Endothelial cell (in vitro differentiated cells): ENCODE measurements around the gene SIRT2. TPM values are rescaled to one million over a fixed set of nuclear protein-coding genes. Genes with fewer than 3 reads are reported as not detected.
A peak's percentile ranks its signal among the peaks of the same experiment; 100 is the strongest.
"Not testable (repeated sequence)": the region's sequence is repeated elsewhere in the genome, so short reads cannot be mapped to it uniquely, and the experiment has no call there.

Source experiments
- DNase-seq: peaks from one replicate; pipeline ENCODE4 v3.0.0; 2021; ENCODE audit warnings: low spot score
- H3K27ac Mint-ChIP-seq: one replicate; pipeline ENCODE4 v1.8.0; 2021; ENCODE audit warnings: mixed read lengths, inconsistent platforms; ENCODE audit not compliant: unreplicated experiment
- H3K27me3 Mint-ChIP-seq: one replicate; pipeline ENCODE4 v1.8.0; 2021; ENCODE audit warnings: mild to moderate bottlenecking, moderate library complexity, mixed read lengths, inconsistent platforms; ENCODE audit not compliant: unreplicated experiment
- H3K36me3 Mint-ChIP-seq: one replicate; pipeline ENCODE4 v1.8.0; 2021; ENCODE audit warnings: mild to moderate bottlenecking, low read depth, mixed read lengths, inconsistent platforms; ENCODE audit not compliant: unreplicated experiment
- H3K4me1 Mint-ChIP-seq: one replicate; pipeline ENCODE4 v1.8.0; 2021; ENCODE audit warnings: mild to moderate bottlenecking, mixed read lengths, inconsistent platforms; ENCODE audit not compliant: unreplicated experiment
- H3K4me3 Mint-ChIP-seq: one replicate; pipeline ENCODE4 v1.8.0; 2021; ENCODE audit warnings: mild to moderate bottlenecking, mixed read lengths, inconsistent platforms; ENCODE audit not compliant: unreplicated experiment
- H3K9me3 Mint-ChIP-seq: one replicate; pipeline ENCODE4 v1.8.0; 2021; ENCODE audit warnings: mixed read lengths, inconsistent platforms; ENCODE audit not compliant: unreplicated experiment
- CTCF ChIP-seq: fragments of 200-600 bp; sonication (generic); IDR thresholded peaks from one replicate; pipeline ENCODE4 v1.5.0; 2021; ENCODE audit warnings: antibody characterized with exemption; ENCODE audit not compliant: unreplicated experiment
- total RNA-seq: library from RNA; stranded (reverse); fragmentation: NEBNext Ultra II Directional; extraction: Animal tissue kit (Norgen Biotek cat#: 25700); gene quantifications from one replicate; pipeline ENCODE4 v1.2.1, GENCODE V29; 2021; ENCODE audit not compliant: unreplicated experiment

The SIRT2 gene
- total RNA-seq, 1 donor from 2014 or later: 45.9 TPM

DNA sequence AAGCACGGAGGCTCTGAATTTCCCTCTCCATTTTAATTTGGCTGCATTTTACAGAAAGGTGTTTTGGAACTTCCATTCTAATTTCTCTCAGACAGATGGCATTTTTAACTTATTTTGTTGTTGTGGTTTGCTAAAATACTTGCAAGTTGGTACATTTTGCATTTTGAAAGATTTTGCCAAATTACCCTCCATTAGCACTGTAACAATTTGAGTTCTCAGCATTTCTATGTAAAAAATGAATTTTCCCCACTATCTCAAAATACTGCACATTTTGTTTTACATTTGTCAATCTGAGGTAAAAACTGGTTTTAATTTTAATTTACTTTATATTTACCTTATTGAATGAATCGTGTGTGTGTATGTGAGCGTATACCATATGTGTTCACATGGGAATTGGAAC lies 42.6 kb downstream of the SIRT2 start:
- Mint-ChIP-seq H3K9me3 (peaks cover 5% of the 10 kb centered on the region), H3K27ac (peak overlapping the region; percentile 48), H3K4me3 (peak overlapping the region; percentile 80), H3K4me1 (peaks cover 6% of the 10 kb centered on the region), H3K36me3 (peaks cover 4% of the 10 kb centered on the region), H3K27me3 (peaks cover 9% of the 10 kb centered on the region)
- no peak for TF ChIP-seq CTCF
- DNase-seq: no peak

- H3K4me1 Mint-ChIP-seq, H3K4me3 Mint-ChIP-seq, DNase-seq, H3K36me3 Mint-ChIP-seq, H3K27ac Mint-ChIP-seq, H3K27me3 Mint-ChIP-seq, H3K9me3 Mint-ChIP-seq: not testable (repeated sequence)
Observed at GRCh38 chr19:38855751-38856150, 43.7 kb downstream of the SIRT2 start.

DNA sequence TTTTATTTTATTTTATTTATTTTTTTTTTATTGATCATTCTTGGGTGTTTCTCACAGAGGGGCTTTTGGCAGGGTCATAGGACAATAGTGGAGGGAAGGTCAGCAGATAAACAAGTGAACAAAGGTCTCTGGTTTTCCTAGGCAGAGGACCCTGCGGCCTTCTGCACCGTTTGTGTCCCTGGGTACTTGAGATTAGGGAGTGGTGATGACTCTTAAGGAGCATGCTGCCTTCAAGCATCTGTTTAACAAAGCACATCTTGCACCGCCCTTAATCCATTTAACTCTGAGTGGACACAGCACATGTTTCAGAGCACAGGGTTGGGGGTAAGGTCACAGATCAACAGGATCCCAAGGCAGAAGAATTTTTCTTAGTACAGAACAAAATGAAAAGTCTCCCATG lies 44.5 kb downstream of the SIRT2 start:
- not testable (repeated sequence) for H3K36me3 Mint-ChIP-seq, H3K4me3 Mint-ChIP-seq, H3K27ac Mint-ChIP-seq, H3K9me3 Mint-ChIP-seq, DNase-seq
- Mint-ChIP-seq H3K4me1 (peaks cover 15% of the 10 kb centered on the region), H3K27me3 (peaks cover 14% of the 10 kb centered on the region)

DNA sequence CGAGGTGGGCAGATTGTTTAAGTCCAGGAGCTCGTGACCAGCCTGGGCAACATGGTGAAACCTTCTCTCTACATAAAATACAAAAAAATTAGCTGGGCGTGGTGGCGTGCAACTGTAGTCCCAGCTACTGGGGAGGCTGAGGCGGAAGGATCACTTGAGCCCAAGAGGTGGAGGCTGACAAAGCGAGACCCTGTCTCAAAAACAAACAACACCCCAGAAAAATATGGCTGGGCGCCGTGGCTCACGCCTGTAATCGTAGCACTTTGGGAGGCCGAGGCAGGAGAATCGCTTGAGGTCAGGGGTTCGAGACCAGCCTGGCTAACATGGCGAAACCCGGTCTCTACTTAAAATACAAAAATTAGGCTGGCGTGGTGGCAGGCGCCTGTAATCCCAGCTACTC lies 46.2 kb downstream of the SIRT2 start:
- Mint-ChIP-seq H3K9me3 (peaks cover 5% of the 10 kb centered on the region), H3K27me3 (peaks cover 21% of the 10 kb centered on the region), H3K36me3 (peaks cover 17% of the 10 kb centered on the region), H3K4me1 (peaks cover 24% of the 10 kb centered on the region), H3K27ac (peak overlapping the region; percentile 91), H3K4me3 (peak overlapping the region; percentile 96)
- no peak for DNase-seq
- no peak for TF ChIP-seq CTCF

- peaks cover 21% of the 10 kb centered on the region for H3K27me3 Mint-ChIP-seq
- peaks cover 5% of the 10 kb centered on the region for H3K9me3 Mint-ChIP-seq
- peak overlapping the region; percentile 96 for H3K4me3 Mint-ChIP-seq
- H3K27ac Mint-ChIP-seq: peak overlapping the region; percentile 91
- peaks cover 24% of the 10 kb centered on the region for H3K36me3 Mint-ChIP-seq
- H3K4me1 Mint-ChIP-seq: peaks cover 30% of the 10 kb centered on the region
- peak; percentile 33 for DNase-seq
- TF ChIP-seq CTCF: no peak
Observed at GRCh38 chr19:38852231-38853044, 47.0 kb downstream of the SIRT2 start.

DNA sequence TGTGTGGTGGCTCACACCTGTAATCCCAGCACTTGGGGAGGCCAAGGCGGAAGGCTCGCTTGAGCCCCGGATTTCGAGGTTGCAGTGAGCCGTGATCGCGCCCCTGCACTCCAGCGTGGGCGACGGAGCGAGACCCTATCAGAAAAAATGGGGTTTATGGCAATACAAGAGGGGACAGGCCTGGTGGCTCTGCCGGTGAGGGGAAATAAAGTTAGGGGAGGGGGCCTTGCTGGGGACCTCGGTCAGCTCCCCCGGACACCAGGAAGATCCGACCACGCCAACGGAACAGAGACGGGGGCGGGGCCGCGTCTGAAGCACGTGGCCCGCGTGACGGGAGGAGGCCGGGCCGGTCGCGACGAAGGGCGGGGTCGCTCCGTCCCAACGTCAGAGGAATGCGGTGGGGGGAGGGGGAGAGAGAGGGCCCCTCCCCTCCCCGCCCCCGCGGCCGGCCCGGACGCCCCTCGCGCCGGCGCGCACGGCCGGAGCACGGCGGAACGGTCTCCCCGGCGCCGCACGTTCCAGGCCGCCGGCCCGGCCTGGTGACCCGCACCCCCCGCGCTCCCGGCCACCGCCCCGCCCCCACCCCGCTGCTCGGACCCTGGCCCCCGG lies 47.7 kb downstream of the SIRT2 start:
- H3K4me3 Mint-ChIP-seq: peak overlapping the region; percentile 95
- TF ChIP-seq CTCF: no peak
- DNase-seq: peak; percentile 95
- H3K36me3 Mint-ChIP-seq: peaks cover 26% of the 10 kb centered on the region
- H3K4me1 Mint-ChIP-seq: peaks cover 35% of the 10 kb centered on the region
- H3K27me3 Mint-ChIP-seq: peaks cover 20% of the 10 kb centered on the region
- peaks cover 3% of the 10 kb centered on the region for H3K9me3 Mint-ChIP-seq
- H3K27ac Mint-ChIP-seq: peak overlapping the region; percentile 97
